ENCODE results near the gene NT5M.
"Not testable (repeated sequence)": the region's sequence is repeated elsewhere in the genome, so short reads cannot be mapped to it uniquely, and the experiment has no call there.

- TF ChIP-seq, protein P1, sequence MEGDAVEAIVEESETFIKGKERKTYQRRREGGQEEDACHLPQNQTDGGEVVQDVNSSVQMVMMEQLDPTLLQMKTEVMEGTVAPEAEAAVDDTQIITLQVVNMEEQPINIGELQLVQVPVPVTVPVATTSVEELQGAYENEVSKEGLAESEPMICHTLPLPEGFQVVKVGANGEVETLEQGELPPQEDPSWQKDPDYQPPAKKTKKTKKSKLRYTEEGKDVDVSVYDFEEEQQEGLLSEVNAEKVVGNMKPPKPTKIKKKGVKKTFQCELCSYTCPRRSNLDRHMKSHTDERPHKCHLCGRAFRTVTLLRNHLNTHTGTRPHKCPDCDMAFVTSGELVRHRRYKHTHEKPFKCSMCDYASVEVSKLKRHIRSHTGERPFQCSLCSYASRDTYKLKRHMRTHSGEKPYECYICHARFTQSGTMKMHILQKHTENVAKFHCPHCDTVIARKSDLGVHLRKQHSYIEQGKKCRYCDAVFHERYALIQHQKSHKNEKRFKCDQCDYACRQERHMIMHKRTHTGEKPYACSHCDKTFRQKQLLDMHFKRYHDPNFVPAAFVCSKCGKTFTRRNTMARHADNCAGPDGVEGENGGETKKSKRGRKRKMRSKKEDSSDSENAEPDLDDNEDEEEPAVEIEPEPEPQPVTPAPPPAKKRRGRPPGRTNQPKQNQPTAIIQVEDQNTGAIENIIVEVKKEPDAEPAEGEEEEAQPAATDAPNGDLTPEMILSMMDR (IDR thresholded peaks at IDR 0.05): not testable (repeated sequence)
- not testable (repeated sequence) for TF ChIP-seq POLR2A (IDR thresholded peaks at IDR 0.05)
Measured at GRCh38 chr17:17383431-17384290, 80.5 kb downstream of the NT5M start.

Measured in Peyer's patch (tissue), 4 donors.